Measurements from ENCODE around the gene ARHGEF2.

The ARHGEF2 gene

GRCh38 chr1:155971910-155972809, 6.2 kb downstream of the ARHGEF2 start:
- DNase-seq (ENCODE audit: low read depth), result no peak

- DNase-seq (ENCODE audit: low read depth), result peak; percentile 59
These were observed 7.7 kb downstream of the ARHGEF2 start for GRCh38 chr1:155970531-155971167.

GRCh38 chr1:155969377-155969791, 9.0 kb downstream of the ARHGEF2 start:
- DNase-seq (ENCODE audit: low read depth), result no peak

GRCh38 chr1:155968670-155969069, 9.7 kb downstream of the ARHGEF2 start:
- no peak for DNase-seq (ENCODE audit: low read depth)

- no peak for DNase-seq (ENCODE audit: low read depth)
These were observed 10.3 kb downstream of the ARHGEF2 start for GRCh38 chr1:155968051-155968400.

GRCh38 chr1:155967341-155968050, 10.9 kb downstream of the ARHGEF2 start:
- no peak for DNase-seq (ENCODE audit: low read depth)

GRCh38 chr1:155966750-155967149, 11.6 kb downstream of the ARHGEF2 start:
- DNase-seq (ENCODE audit: low read depth), result no peak

- DNase-seq (ENCODE audit: low read depth), result no peak
These were observed 12.2 kb downstream of the ARHGEF2 start for GRCh38 chr1:155966135-155966534.

- DNase-seq (ENCODE audit: low read depth), result no peak
These were observed 14.2 kb downstream of the ARHGEF2 start for GRCh38 chr1:155964193-155964592.

GRCh38 chr1:155962599-155963211, 15.6 kb downstream of the ARHGEF2 start:
- DNase-seq (ENCODE audit: low read depth), result no peak

GRCh38 chr1:155961937-155962336, 16.4 kb downstream of the ARHGEF2 start:
- DNase-seq (ENCODE audit: low read depth), result peak; percentile 83

GRCh38 chr1:155960081-155960745, 18.1 kb downstream of the ARHGEF2 start:
- no peak for DNase-seq (ENCODE audit: low read depth)

GRCh38 chr1:155957411-155957915, 20.9 kb downstream of the ARHGEF2 start:
- DNase-seq (ENCODE audit: low read depth), result no peak

- no peak for DNase-seq (ENCODE audit: low read depth)
These were observed 23.7 kb downstream of the ARHGEF2 start for GRCh38 chr1:155954645-155955044.

- no peak for DNase-seq (ENCODE audit: low read depth)
These were observed 25.8 kb downstream of the ARHGEF2 start for GRCh38 chr1:155952505-155952890.

GRCh38 chr1:155951753-155952504, 26.4 kb downstream of the ARHGEF2 start:
- DNase-seq (ENCODE audit: low read depth), result no peak

GRCh38 chr1:155950829-155951228, 27.5 kb downstream of the ARHGEF2 start:
- no peak for DNase-seq (ENCODE audit: low read depth)

GRCh38 chr1:155947741-155948140, 30.6 kb downstream of the ARHGEF2 start:
- DNase-seq (ENCODE audit: low read depth), result no peak

GRCh38 chr1:155947292-155947691, 31.1 kb downstream of the ARHGEF2 start:
- no peak for DNase-seq (ENCODE audit: low read depth)

- no peak for DNase-seq (ENCODE audit: low read depth)
These were observed 31.6 kb downstream of the ARHGEF2 start for GRCh38 chr1:155946633-155947219.

GRCh38 chr1:155944444-155944799, 33.9 kb downstream of the ARHGEF2 start:
- no peak for DNase-seq (ENCODE audit: low read depth)

All from fibroblast of the conjunctiva (primary cell).